K562 (cell line): ENCODE data around the gene RAB21. TPM values are rescaled to one million over a fixed set of nuclear protein-coding genes. Genes with fewer than 3 reads are reported as not detected.
A peak's percentile ranks its signal among the peaks of the same experiment; 100 is the strongest.

ENCODE experiments used
- ATAC-seq: fragments of 200-7000 bp; cut with Tn5 transposase; 3 replicates; pipeline ENCODE4 v1.9.1; 2020; ENCODE audit warnings: moderate library complexity
- BruUV-seq: library from RNA; stranded (reverse); fragments of 400-500 nt; replicated peaks from 2 replicates; lab custom pipeline; 2021; lab: Mats Ljungman, UMichigan
- CTCF ChIA-PET: fragments of 300-600 bp; formaldehyde crosslinking; extraction: SDS; loops from one replicate; lab custom pipeline; 2021; ENCODE audit warnings: low intra/inter-chr PET ratio; lab: Yijun Ruan, JAX
- POLR2A ChIA-PET: fragments of 300-600, 350-650 bp; sonication (Branson Sonifier 250); formaldehyde crosslinking; extraction: SDS; loops from one replicate; lab custom pipeline; 2021; ENCODE audit warnings: antibody characterized with exemption, inconsistent platforms; lab: Yijun Ruan, JAX
- DNase-seq, 4 experiments: peaks; one replicate each; pipeline versions ENCODE4 v3.0.0 to v3.0.0-alpha.2; 2011 to 2018; ENCODE audit warnings: low spot score in 3 of 4, mixed read lengths in 3 of 4; ENCODE audit errors: extremely low read depth in 1 of 4
- FAIRE-seq: peaks from 2 replicates; lab custom pipeline; 2011; peaks lifted over from hg19 to GRCh38; lab: Jason Lieb, UNC
- H2AFZ ChIP-seq: 2 replicates; pipeline ENCODE4 v1.6.0; 2011; ENCODE audit warnings: low read depth, low read length, control low read depth, inconsistent platforms
- H3K27ac ChIP-seq: fragments of 200-600 bp; 3 replicates; pipeline ENCODE4 v1.8.0; 2011; ENCODE audit warnings: low read depth, mild to moderate bottlenecking, control low read depth, inconsistent platforms, low read length, moderate library complexity, mixed read lengths; ENCODE audit errors: extremely low read depth
- H3K27me3 ChIP-seq, 2 experiments: fragments of 300-600 bp in 1 of 2; 2 replicates in 1 of 2; 3 replicates in 1 of 2; pipeline versions ENCODE4 v1.6.0 to v1.8.0; 2011; ENCODE audit warnings: inconsistent platforms in 2 of 2, low read length in 2 of 2, mild to moderate bottlenecking in 1 of 2, mixed read lengths in 1 of 2, moderate library complexity in 1 of 2; ENCODE audit not compliant: control insufficient read depth in 2 of 2, insufficient read depth in 2 of 2
- H3K36me3 ChIP-seq: fragments of 300-600 bp; 3 replicates; pipeline ENCODE4 v1.8.0; 2011; ENCODE audit warnings: mild to moderate bottlenecking, low read length, inconsistent platforms; ENCODE audit not compliant: control insufficient read depth, insufficient read depth
- H3K4me1 ChIP-seq, 2 experiments: fragments of 200-600 bp in 1 of 2; replicated peaks in 1 of 2; 2 replicates in 1 of 2; 3 replicates in 1 of 2; pipeline versions ENCODE4 v1.5.1 to v1.8.0; 2011; ENCODE audit warnings: inconsistent platforms in 2 of 2, low read length in 2 of 2, mild to moderate bottlenecking in 1 of 2, mixed read lengths in 1 of 2, moderate library complexity in 1 of 2; ENCODE audit not compliant: control insufficient read depth in 2 of 2, insufficient read depth in 2 of 2
- H3K4me2 ChIP-seq: 2 replicates; pipeline ENCODE4 v1.6.1; 2011; ENCODE audit warnings: low read length, control low read depth, inconsistent platforms, mixed read lengths; ENCODE audit not compliant: insufficient read depth
- H3K4me3 ChIP-seq: fragments of 200-600 bp; sonication (generic), shearing (Covaris generic); 2 replicates; pipeline ENCODE4 v1.5.1; 2016; ENCODE audit warnings: control low read depth, inconsistent platforms
- H3K79me2 ChIP-seq: fragments of 200-600 bp; 3 replicates; pipeline ENCODE4 v1.8.0; 2011; ENCODE audit warnings: low read length, inconsistent platforms; ENCODE audit not compliant: control insufficient read depth, insufficient read depth
- H3K9ac ChIP-seq, 2 experiments: 2 replicates each; pipeline versions ENCODE4 v1.6.0 to v1.6.1; 2011; ENCODE audit warnings: low read depth in 2 of 2, low read length in 2 of 2, control low read depth in 1 of 2, inconsistent platforms in 1 of 2, mild to moderate bottlenecking in 1 of 2, mixed read lengths in 1 of 2; ENCODE audit not compliant: insufficient read depth in 1 of 2
- H3K9me1 ChIP-seq: one replicate; pipeline ENCODE4 v1.6.0; 2011; ENCODE audit warnings: inconsistent platforms, mild to moderate bottlenecking, low read length, moderate library complexity; ENCODE audit not compliant: control insufficient read depth, insufficient read depth
- H3K9me3 ChIP-seq: replicated peaks from 2 replicates; pipeline ENCODE4 v1.5.1; 2011; ENCODE audit warnings: low read depth, low read length, inconsistent platforms; ENCODE audit not compliant: control insufficient read depth, insufficient read depth
- H4K20me1 ChIP-seq: replicated peaks from 2 replicates; pipeline ENCODE4 v1.6.1; 2011; ENCODE audit warnings: low read length, inconsistent platforms, mixed read lengths; ENCODE audit not compliant: control insufficient read depth, insufficient read depth
- HMBOX1 ChIP-seq: sonication (generic); IDR thresholded peaks from 2 replicates; pipeline ENCODE4 v1.6.1; 2016
- TRIM25 ChIP-seq: fragments of 450-650 bp; IDR thresholded peaks from 2 replicates; pipeline ENCODE4 v1.7.0; 2016; ENCODE audit warnings: borderline replicate concordance
- whole genome bisulfite sequencing: fragments of 100-300 bp; shearing (Covaris generic); methylation state at CpG from one replicate; pipeline ENCODE4 v1.1.6; 2016; ENCODE audit warnings: low coverage, mixed read lengths; ENCODE audit not compliant: insufficient coverage; ENCODE audit errors: missing lambda C conversion rate; 5-methylcytosine and 5-hydroxymethylcytosine counted together
- in situ Hi-C: fragments of 300-500 bp; cut with MboI; formaldehyde crosslinking; loops from 4 replicates; pipeline ENCODE4 v1.15.0; 2018; ENCODE audit warnings: inconsistent platforms, mixed read lengths
- intact Hi-C: fragments of 100-400 bp; cut with micrococcal nuclease; formaldehyde crosslinking; loops from 2 replicates; pipeline ENCODE4 v1.14.2; 2022
- polyA plus RNA-seq, 8 experiments: library from polyadenylated mRNA; depleted of rRNA in 4 of 8; stranded (reverse) in 5 of 8; unstranded in 3 of 8; fragments of >200 nt; fragmentation: Nextera tagmentation in 2 of 8; fragmentation: Illumina TruSeq in 1 of 8; extraction: Ambion mirVana in 2 of 8; extraction: Trizol in 1 of 8; gene quantifications; 2 replicates each; pipeline versions ENCODE4 v1.2.1 to v1.2.3, GENCODE V29; 2011 to 2014; ENCODE audit warnings: inconsistent platforms in 1 of 8, missing spikeins in 1 of 8
- total RNA-seq, 7 experiments: library from RNA; depleted of rRNA in 6 of 7; stranded (reverse); fragments of >200 nt in 6 of 7; fragmentation: Illumina TruSeq in 2 of 7; extraction: Trizol in 2 of 7; gene quantifications; 2 replicates each; pipeline versions ENCODE4 v1.2.1 to v1.2.3, GENCODE V29; 2011 to 2021; ENCODE audit warnings: low replicate concordance in 1 of 7

RAB21 gene
- total and polyA plus RNA-seq, 9 of the 15 experiments (the other 6 are each of a cell fraction or from before 2014, with no cell fraction given): 5.3 to 45.6 (median 19.6) TPM

GRCh38 chr12:71749666-71750065, 5.0 kb upstream of the RAB21 start:
- no peak overlapping the region for H3K27ac ChIP-seq
- in situ Hi-C loops: loop anchor here (10.0 kb wide), 2 partner anchors 105 to 335 kb away; no protein-coding TSS in a partner anchor
- H3K79me2 ChIP-seq: peaks cover under 1% of the 10 kb centered on the region; the same call in 2 of the 3 replicates
- no peaks in the 10 kb centered on the region for H3K36me3 ChIP-seq
- FAIRE-seq: no peak
- BruUV-seq: no TSS peak
- H3K9ac ChIP-seq: no peak overlapping the region
- no peaks in the 10 kb centered on the region; the same call in 1 of the 2 replicates for H4K20me1 ChIP-seq
- H3K4me1 ChIP-seq: peaks cover 14 to 22% of the 10 kb centered on the region in 2 experiments; a peak in 4 of 5 replicates
- H3K27me3 ChIP-seq: no peaks in the 10 kb centered on the region
- TF ChIP-seq HMBOX1 (0 out of 2 replicates have a peak, but pooled peaks have one; percentile 4), TRIM25 (no peak)
- no peak overlapping the region for H2AFZ ChIP-seq
- no peak overlapping the region for H3K4me3 ChIP-seq
- ChIA-PET CTCF (interaction anchor here (0.6 kb wide), 1 partner anchor 110 kb away, joined by 3 read pairs; no protein-coding TSS in a partner anchor), POLR2A (interaction anchor here (0.8 kb wide), 1 partner anchor 108 kb away, joined by 5 read pairs; no protein-coding TSS in a partner anchor)
- ATAC-seq: no peak
- 100% methylated on average over 1 of the region's 1 CpG for WGBS
- no peaks in the 10 kb centered on the region for H3K9me1 ChIP-seq
- DNase-seq: no peak
- no peaks in the 10 kb centered on the region for H3K9me3 ChIP-seq
- no peak overlapping the region for H3K4me2 ChIP-seq
- intact Hi-C loops: loop anchor here (5.0 to 10.0 kb wide), 3 partner anchors 182 to 615 kb away; no protein-coding TSS in a partner anchor
